ENCODE measurements around the gene GNG12. TPM values are rescaled to one million over a fixed set of nuclear protein-coding genes. Genes with fewer than 3 reads are reported as not detected.

GNG12 gene
- total and polyA plus RNA-seq, 2 donors from 2014 or later = 46.1 to 89.3 TPM

- DNase-seq (no peak), FAIRE-seq (no peak)
- intact Hi-C loops (cut with DNase I) = no loop called here
- TF ChIP-seq CTCF (IDR thresholded peaks at IDR 0.05; ENCODE audit: borderline replicate concordance, extremely low read depth, insufficient read depth) = no peak
- H3K27ac ChIP-seq (ENCODE audit: low read depth in 2 of 2, low read length in 2 of 2) = no peak overlapping the region
- H3K36me3 ChIP-seq (ENCODE audit: control insufficient read depth in 2 of 3, insufficient read depth in 3 of 3, low read length in 3 of 3) = no peaks in the 10 kb centered on the region
- H3K27me3 ChIP-seq (ENCODE audit: control insufficient read depth, insufficient read depth, low read length) = no peaks in the 10 kb centered on the region
- no peak overlapping the region for H3K9ac ChIP-seq (ENCODE audit: low read length in 3 of 3)
- H3K4me3 ChIP-seq (ENCODE audit: low read length in 3 of 3) = no peak overlapping the region
- no peaks in the 10 kb centered on the region for H3K4me1 ChIP-seq (ENCODE audit: control insufficient read depth in 2 of 3, insufficient read depth in 2 of 3, low read depth in 1 of 3, low read length in 3 of 3)
- peaks cover 0 to under 1% (median 0%) of the 10 kb centered on the region in 3 donors for H3K9me3 ChIP-seq (ENCODE audit: control insufficient read depth in 2 of 3, insufficient read depth in 1 of 3, low read length in 3 of 3)
Measured at GRCh38 chr1:67880056-67880601, 46.9 kb upstream of the GNG12 start.

DNA sequence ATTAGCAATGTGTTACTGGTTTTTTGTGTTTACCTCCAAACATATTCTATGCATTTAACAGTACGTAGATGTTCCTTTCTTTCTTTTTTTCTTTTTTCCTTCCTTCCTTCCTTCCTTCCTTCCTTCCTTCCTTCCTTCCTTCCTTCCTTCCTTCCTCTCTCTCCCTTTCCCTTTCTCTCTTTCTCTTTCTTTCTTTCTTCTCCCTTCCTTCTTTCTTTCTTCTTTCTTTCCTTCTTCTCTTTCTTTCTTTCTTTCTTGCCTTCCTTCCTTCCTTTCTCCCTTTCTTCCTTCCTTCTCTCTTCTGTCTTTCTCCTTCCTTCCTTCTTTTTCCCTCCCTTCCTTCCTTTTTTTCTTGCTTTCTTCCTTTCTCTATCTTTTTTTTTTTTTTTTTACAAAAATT is 46.2 kb upstream of the GNG12 start:
- intact Hi-C loops (cut with DNase I) = no loop called here
- no peaks in the 10 kb centered on the region for H3K36me3 ChIP-seq (ENCODE audit: control insufficient read depth in 2 of 3, insufficient read depth in 3 of 3, low read length in 3 of 3)
- no peaks in the 10 kb centered on the region for H3K27me3 ChIP-seq (ENCODE audit: control insufficient read depth, insufficient read depth, low read length)
- no peak overlapping the region for H3K4me3 ChIP-seq (ENCODE audit: low read length in 3 of 3)
- DNase-seq (no peak), FAIRE-seq (no peak)
- peaks cover 0 to 7% (median 0%) of the 10 kb centered on the region in 3 donors for H3K9me3 ChIP-seq (ENCODE audit: control insufficient read depth in 2 of 3, insufficient read depth in 1 of 3, low read length in 3 of 3)
- no peak overlapping the region for H3K27ac ChIP-seq (ENCODE audit: low read depth in 2 of 2, low read length in 2 of 2)
- TF ChIP-seq CTCF (IDR thresholded peaks at IDR 0.05; ENCODE audit: borderline replicate concordance, extremely low read depth, insufficient read depth) = no peak
- H3K4me1 ChIP-seq (ENCODE audit: control insufficient read depth in 2 of 3, insufficient read depth in 2 of 3, low read depth in 1 of 3, low read length in 3 of 3) = no peaks in the 10 kb centered on the region
- no peak overlapping the region for H3K9ac ChIP-seq (ENCODE audit: low read length in 3 of 3)

DNA sequence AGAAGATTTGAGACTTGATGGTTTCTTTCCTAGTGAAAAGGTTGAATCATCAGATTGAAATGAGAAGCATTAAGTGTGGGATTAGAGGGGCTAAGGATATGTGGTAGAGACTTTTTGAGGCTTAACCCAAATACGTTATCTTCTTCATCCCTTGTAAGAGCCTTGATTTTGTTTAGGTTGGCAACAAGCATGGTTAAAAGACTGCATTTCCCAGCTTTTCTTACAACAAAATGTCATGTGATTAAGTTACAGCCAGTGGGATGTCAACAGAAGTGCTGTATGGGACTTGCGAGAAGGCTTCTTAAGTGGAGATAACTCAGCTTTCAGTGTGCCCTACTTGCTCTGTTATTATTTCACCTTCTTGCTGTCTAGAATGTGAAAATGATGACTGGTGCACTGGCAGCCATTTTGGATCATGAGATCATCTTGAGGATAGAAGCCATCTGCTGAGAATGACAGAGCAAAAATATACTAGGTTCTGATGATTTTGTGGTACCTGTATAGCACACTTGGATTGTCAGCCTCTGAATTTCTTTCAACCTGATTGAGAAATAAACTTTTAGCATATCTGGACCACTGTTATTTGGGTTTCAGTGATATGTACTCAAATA is 41.3 kb upstream of the GNG12 start:
- no peaks in the 10 kb centered on the region for H3K27me3 ChIP-seq (ENCODE audit: control insufficient read depth, insufficient read depth, low read length)
- no peaks in the 10 kb centered on the region for H3K4me1 ChIP-seq (ENCODE audit: control insufficient read depth in 2 of 3, insufficient read depth in 2 of 3, low read depth in 1 of 3, low read length in 3 of 3)
- no peak overlapping the region for H3K4me3 ChIP-seq (ENCODE audit: low read length in 3 of 3)
- no peak overlapping the region for H3K9ac ChIP-seq (ENCODE audit: low read length in 3 of 3)
- intact Hi-C loops (cut with DNase I) = no loop called here
- FAIRE-seq (no peak), DNase-seq (no peak)
- TF ChIP-seq CTCF (IDR thresholded peaks at IDR 0.05; ENCODE audit: borderline replicate concordance, extremely low read depth, insufficient read depth) = no peak
- H3K9me3 ChIP-seq (ENCODE audit: control insufficient read depth in 2 of 3, insufficient read depth in 1 of 3, low read length in 3 of 3) = peaks cover 0 to 8% (median 0%) of the 10 kb centered on the region in 3 donors
- H3K36me3 ChIP-seq (ENCODE audit: control insufficient read depth in 2 of 3, insufficient read depth in 3 of 3, low read length in 3 of 3) = no peaks in the 10 kb centered on the region
- H3K27ac ChIP-seq (ENCODE audit: low read depth in 2 of 2, low read length in 2 of 2) = no peak overlapping the region
